Prostate gland (tissue), 2 donors: Measurements from ENCODE around the gene CTNNBL1. TPM values are rescaled to one million over a fixed set of nuclear protein-coding genes. Genes with fewer than 3 reads are reported as not detected.

Experiments used
- DNase-seq: peaks from one replicate; pipeline ENCODE4 v3.0.0-alpha.2; 2019; ENCODE audit warnings: low spot score
- H3K27ac ChIP-seq, 2 donors: fragments of 200-600 bp; sonication (generic); 2 replicates each; pipeline ENCODE4 v1.5.1; 2017 to 2019
- H3K27me3 ChIP-seq: fragments of 200-600 bp; sonication (generic); replicated peaks from 2 replicates; pipeline ENCODE4 v1.5.1; 2019; ENCODE audit not compliant: insufficient read depth
- H3K36me3 ChIP-seq, 2 donors: fragments of 200-600 bp; sonication (generic); 1 replicate in 1 of 2; 2 replicates in 1 of 2; pipeline versions ENCODE4 v1.5.1 to v1.8.1; 2017 to 2019
- H3K4me1 ChIP-seq: fragments of 200-600 bp; sonication (generic); replicated peaks from 2 replicates; pipeline ENCODE4 v1.5.1; 2019
- H3K4me3 ChIP-seq, 2 donors: fragments of 200-600 bp; sonication (generic); 2 replicates each; pipeline ENCODE4 v1.5.1; 2017 to 2019
- H3K9me3 ChIP-seq: fragments of 200-600 bp; sonication (generic); 2 replicates; pipeline ENCODE4 v1.5.1; 2017
- POLR2A ChIP-seq: fragments of 450-650 bp; IDR thresholded peaks from one replicate; pipeline ENCODE4 v1.6.1; 2016; ENCODE audit warnings: antibody characterized with exemption, mild to moderate bottlenecking
- POLR2AphosphoS5 ChIP-seq: sonication (generic); formaldehyde crosslinking; IDR thresholded peaks from one replicate; pipeline ENCODE4 v1.6.1; 2017; ENCODE audit warnings: antibody characterized with exemption
- WGBS: methylation state at CpG from one replicate; pipeline ENCODE4 v1.1.5; 2018; 5-methylcytosine and 5-hydroxymethylcytosine counted together
- intact Hi-C: fragments of 100-400 bp; cut with DNase I; formaldehyde crosslinking; loops from one replicate; pipeline ENCODE4 v1.14.2; 2022
- total RNA-seq, 2 donors: library from RNA; depleted of rRNA; stranded (reverse); fragments of >200 nt; gene quantifications; one replicate each; pipeline ENCODE4 v1.1.0, GENCODE V29; 2016
- TF ChIP-seq, protein P1 (sequence below), 4 experiments: fragments of 200-600 bp in 2 of 4; fragments of 450-650 bp in 2 of 4; sonication (generic) in 2 of 4; IDR thresholded peaks; 1 replicate in 3 of 4; 2 replicates in 1 of 4; pipeline ENCODE4 v1.5.1; 2016 to 2019; ENCODE audit warnings: antibody characterized with exemption in 4 of 4, mild to moderate bottlenecking in 2 of 4, moderate library complexity in 2 of 4

CTNNBL1 gene
- total RNA-seq, 2 donors from 2014 or later, result 29.9 to 61.0 TPM

DNA sequence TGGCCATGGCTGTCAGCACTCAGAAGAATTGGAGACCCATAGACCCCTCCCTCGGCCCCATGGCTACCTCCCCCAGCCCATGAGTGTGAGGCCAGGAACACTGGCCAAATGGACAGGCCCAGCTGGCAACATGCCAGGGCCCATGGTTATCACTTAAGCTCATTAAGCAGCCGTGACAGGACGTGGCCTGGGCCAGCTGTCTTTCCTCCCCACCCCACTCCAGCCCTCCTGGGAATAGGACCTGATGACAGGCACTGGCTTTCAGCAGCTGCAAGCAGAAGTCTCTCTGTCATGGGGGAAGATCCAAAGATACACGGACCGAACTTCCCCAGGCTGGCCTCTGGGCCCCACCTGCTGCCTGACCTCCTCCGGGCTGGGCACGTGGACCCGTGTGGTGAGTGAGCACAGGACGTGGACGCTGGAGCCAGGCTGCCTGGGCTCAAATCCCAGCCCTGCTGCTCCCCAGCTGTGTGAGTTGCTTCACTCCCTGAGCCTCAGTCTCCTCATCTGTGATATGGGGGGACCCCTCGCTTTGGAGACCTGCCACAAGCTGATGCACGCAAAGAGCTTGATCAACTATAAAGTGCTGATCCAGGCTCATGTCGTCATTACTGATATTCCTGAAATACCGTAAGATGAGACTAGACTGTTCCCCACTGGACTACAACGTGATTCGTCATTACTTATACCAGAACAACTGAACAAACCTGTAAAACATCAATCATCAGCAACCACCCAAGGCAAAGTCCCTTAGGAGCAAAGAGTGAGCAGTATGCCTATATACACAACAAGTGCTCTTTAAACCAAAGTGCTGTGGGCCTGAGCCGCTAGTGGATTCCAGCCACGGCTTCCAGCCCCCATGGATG, 187.1 kb downstream of the CTNNBL1 start:
- no peaks in the 10 kb centered on the region for H3K9me3 ChIP-seq
- no peak overlapping the region for H3K27ac ChIP-seq
- TF ChIP-seq, protein P1, sequence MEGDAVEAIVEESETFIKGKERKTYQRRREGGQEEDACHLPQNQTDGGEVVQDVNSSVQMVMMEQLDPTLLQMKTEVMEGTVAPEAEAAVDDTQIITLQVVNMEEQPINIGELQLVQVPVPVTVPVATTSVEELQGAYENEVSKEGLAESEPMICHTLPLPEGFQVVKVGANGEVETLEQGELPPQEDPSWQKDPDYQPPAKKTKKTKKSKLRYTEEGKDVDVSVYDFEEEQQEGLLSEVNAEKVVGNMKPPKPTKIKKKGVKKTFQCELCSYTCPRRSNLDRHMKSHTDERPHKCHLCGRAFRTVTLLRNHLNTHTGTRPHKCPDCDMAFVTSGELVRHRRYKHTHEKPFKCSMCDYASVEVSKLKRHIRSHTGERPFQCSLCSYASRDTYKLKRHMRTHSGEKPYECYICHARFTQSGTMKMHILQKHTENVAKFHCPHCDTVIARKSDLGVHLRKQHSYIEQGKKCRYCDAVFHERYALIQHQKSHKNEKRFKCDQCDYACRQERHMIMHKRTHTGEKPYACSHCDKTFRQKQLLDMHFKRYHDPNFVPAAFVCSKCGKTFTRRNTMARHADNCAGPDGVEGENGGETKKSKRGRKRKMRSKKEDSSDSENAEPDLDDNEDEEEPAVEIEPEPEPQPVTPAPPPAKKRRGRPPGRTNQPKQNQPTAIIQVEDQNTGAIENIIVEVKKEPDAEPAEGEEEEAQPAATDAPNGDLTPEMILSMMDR (IDR thresholded peaks at IDR 0.05), result no peak
- TF ChIP-seq POLR2AphosphoS5 (no peak), POLR2A (no peak)
- no peak for DNase-seq
- intact Hi-C loops, result no loop called here
- H3K27me3 ChIP-seq, result no peaks in the 10 kb centered on the region
- H3K4me3 ChIP-seq, result no peak overlapping the region
- WGBS, result 40% methylated on average over 18 of the region's 18 CpGs
- no peaks in the 10 kb centered on the region for H3K36me3 ChIP-seq
- H3K4me1 ChIP-seq, result no peaks in the 10 kb centered on the region

DNA sequence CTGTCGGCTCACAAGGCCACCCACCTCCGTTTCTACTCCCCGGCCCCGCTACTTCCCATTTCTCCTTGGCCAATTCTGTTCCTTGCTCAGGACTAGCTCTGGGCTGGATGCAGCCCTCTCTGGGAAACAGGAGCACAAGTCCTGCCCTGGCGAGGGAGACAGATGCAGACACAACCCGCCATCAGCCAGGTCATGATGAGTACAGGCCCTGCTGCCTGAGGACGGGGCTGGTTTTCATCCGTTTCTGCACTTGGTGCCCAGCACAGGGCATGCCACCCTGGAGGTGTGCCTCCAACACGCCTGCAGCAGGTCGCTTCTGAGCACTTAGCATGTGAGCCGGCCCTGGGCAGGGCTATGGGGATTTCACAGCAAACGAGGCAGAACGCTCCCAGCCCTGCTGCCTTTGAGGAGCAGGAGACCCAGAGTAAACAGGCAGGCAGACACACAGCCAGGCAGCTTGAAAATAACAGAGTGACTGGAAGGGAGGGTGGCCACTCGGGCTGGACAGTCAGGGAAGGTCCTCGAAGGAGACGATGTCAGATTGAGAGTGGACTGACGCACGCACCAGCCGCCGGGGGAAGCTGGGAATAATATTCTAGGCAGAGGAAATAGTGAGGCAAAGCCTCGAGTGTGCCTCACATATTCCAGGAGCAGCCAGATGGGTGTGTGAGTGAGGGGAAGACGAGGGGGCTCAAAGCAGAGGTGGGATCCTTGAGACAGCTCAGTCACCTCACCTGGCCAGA, 187.9 kb downstream of the CTNNBL1 start:
- TF ChIP-seq, protein P1 (IDR thresholded peaks at IDR 0.05), result no peak
- no peak for TF ChIP-seq POLR2A
- TF ChIP-seq POLR2AphosphoS5, result no peak
- intact Hi-C loops, result no loop called here
- Histone ChIP-seq H3K4me1 (no peaks in the 10 kb centered on the region), H3K9me3 (no peaks in the 10 kb centered on the region), H3K36me3 (no peaks in the 10 kb centered on the region), H3K27ac (no peak overlapping the region), H3K4me3 (no peak overlapping the region), H3K27me3 (no peaks in the 10 kb centered on the region)
- 78% methylated on average over 22 of the region's 22 CpGs for WGBS
- no peak for DNase-seq

GRCh38 chr20:37882961-37883712, 189.3 kb downstream of the CTNNBL1 start:
- H3K36me3 ChIP-seq, result no peaks in the 10 kb centered on the region
- WGBS, result 75% methylated on average over 16 of the region's 16 CpGs
- no peaks in the 10 kb centered on the region for H3K4me1 ChIP-seq
- no peak overlapping the region for H3K27ac ChIP-seq
- intact Hi-C loops, result no loop called here
- TF ChIP-seq POLR2AphosphoS5 (no peak), POLR2A (no peak)
- TF ChIP-seq, protein P1 (IDR thresholded peaks at IDR 0.05), result no peak
- H3K4me3 ChIP-seq, result no peak overlapping the region
- H3K9me3 ChIP-seq, result no peaks in the 10 kb centered on the region
- no peak for DNase-seq
- no peaks in the 10 kb centered on the region for H3K27me3 ChIP-seq

DNA sequence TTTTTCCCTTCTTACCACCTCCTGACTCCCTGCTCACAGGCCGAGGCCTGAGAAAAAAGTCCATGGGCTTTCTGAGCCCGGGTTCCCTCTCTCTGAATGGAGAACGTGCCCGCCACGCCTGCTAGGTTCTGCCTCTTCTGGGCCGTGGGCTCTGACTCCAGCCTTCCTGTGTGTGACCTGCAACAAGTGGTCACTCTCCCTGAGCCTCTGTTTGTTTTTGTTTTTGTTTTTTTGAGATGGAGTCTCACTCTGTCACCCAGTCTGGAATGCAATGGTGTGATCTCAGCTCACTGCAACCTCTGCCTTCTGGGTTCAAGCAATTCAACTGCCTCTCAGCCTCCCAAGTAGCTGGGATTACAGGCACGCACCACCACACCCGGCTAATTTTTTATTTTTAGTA, 191.2 kb downstream of the CTNNBL1 start:
- WGBS, result 96% methylated on average over 8 of the region's 8 CpGs
- Histone ChIP-seq H3K27me3 (no peaks in the 10 kb centered on the region), H3K4me1 (no peaks in the 10 kb centered on the region), H3K4me3 (no peak overlapping the region), H3K36me3 (no peaks in the 10 kb centered on the region), H3K9me3 (no peaks in the 10 kb centered on the region), H3K27ac (no peak overlapping the region)
- no peak for DNase-seq
- TF ChIP-seq POLR2AphosphoS5, result no peak
- no peak for TF ChIP-seq POLR2A
- TF ChIP-seq, protein P1 (IDR thresholded peaks at IDR 0.05), result no peak
- intact Hi-C loops, result no loop called here
